SKM-1 treated with dmso at 0.1 percent for 144 hours (cell line): Measurements from ENCODE around the gene CXCL3.

ENCODE experiments used
- DNase-seq: peaks from one replicate; lab custom pipeline; 2025; ENCODE audit not compliant: unreplicated experiment; lab: John Stamatoyannopoulos, UW

CXCL3 gene

GRCh38 chr4:74015126-74015780, 23.2 kb downstream of the CXCL3 start:
- no peak for DNase-seq

- DNase-seq = no peak
Measured at GRCh38 chr4:74014332-74014731, 24.2 kb downstream of the CXCL3 start.

DNA sequence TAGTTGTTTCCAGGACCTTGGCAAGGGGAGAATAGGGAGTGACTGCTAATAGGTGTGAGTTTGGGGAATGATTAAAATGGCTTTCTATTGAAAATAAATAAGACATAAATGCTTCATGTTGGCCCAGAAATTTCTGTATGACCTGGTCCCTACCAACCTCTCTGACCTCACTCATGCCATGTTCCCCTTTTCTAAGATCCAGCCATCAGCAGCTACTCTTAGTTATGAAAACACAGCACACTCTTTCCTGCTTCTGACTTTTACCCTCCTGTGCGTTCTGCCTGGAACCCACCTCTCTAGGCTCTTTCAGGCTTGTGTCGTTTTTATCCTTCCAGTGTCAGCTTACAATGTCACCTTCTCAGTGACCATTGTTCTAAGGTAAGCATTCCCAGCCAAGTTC, 25.2 kb downstream of the CXCL3 start:
- DNase-seq = no peak

DNA sequence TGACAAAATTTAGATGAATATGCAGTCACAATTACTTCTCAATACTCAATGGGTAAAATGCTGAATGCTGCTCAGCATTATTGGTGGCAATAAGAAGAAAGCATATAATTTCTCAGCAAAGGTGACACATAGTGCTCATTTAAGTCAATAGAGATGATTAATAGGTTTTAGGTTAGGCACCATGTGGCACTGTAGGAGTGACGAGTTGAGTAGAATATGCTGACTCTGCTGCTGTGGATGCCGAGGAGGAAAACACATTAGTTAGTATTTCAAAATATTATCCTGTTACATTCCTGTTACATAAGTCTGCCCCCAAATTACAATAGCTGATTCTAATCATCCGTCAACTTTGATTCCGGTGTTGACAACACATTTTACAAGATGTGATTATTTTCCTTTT, 26.4 kb downstream of the CXCL3 start:
- no peak for DNase-seq

DNA sequence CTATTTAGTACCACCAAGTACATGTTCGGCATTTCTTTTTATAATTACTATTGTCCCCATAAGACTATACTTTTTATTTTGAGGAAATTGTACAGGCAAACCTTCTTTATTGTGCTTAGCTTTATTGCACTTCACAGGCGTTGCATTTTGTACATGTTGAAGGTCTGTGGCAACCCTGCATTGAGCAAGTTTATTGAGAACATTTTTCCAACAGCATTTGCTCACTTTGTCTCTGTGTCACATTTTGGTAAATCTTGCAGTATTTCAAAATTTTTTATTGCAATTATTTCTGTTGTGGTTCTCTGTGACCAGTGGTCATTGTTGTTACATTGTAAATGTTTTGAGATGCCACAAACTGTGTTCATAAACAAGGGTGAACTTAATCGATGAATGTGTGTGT, 29.2 kb downstream of the CXCL3 start:
- DNase-seq = no peak

GRCh38 chr4:74006009-74006476, 32.4 kb downstream of the CXCL3 start:
- DNase-seq = no peak

- no peak for DNase-seq
Measured at GRCh38 chr4:74005528-74005927, 33.0 kb downstream of the CXCL3 start.

- DNase-seq = no peak
Measured at GRCh38 chr4:74004668-74005067, 33.8 kb downstream of the CXCL3 start.

DNA sequence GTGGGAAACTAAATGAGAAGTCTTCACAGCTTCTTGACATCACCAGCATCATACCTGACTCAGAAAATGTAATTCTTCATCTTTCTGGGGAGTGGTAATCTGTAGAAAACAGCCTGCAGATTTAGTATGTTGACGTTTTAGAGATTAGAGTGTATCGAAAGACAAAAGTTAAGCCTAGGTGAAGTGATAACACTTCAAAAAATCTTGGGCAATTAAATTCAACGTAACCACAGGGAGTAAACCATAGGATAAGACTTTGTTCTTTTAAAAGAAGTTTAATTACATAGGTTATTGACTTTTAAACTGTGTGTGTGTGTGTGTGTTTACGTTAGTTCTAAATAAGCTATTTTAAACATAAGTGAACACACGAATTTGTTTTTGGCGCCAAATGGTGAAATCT, 38.2 kb downstream of the CXCL3 start:
- DNase-seq = no peak

DNA sequence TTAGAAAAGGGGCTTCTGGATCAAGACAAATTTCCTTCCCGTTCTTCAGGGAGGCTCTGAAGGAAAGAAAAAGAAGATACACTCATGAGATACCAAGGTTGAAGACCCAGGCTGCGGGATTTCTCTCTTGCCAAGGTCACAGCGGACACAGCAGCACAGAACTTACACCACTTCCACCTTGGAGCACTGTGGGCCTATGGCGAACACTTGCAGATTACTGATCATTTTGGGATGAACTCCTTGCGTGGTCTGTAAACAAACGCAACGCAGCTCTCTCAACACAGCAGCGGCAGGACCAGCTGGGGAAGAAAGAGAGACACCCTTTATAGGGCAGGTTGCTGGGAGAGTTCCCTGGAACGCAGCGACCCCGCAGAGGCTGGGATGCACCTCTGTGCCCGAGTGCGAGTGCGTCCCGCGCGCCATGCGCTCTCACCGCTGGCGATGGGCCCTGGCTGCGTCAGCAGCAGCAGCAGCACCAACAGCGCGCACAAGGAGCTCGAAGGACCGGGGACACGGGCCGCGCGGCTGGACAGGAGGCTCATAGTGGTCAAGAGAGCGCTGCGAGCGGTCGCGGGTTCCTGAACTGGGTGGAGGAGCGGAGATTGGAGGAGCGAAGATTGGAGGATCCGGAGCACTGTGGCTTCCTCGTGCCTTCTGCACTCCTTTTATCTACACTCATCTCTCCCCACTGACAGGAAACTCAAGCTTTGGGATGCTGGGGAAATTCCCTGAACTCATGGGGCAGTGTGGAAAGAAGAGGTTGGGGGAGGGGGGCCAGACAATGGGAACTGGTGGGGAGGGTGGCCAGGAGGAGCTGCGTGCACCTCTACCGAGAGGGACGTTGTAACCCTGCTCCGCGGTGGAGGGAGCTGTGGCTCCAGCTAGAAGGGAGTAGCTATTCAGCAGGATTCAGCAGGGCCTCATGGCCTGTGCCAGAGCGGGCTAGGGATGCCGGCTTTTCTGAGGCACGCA, 40.2 kb downstream of the CXCL3 start, which contains the start of gene CXCL5:
CXCL5 (minus strand) TSS at position 638 of the 972 bp plus-strand sequence; CDS start at position 542, 96 bp downstream.
- no peak for DNase-seq

DNA sequence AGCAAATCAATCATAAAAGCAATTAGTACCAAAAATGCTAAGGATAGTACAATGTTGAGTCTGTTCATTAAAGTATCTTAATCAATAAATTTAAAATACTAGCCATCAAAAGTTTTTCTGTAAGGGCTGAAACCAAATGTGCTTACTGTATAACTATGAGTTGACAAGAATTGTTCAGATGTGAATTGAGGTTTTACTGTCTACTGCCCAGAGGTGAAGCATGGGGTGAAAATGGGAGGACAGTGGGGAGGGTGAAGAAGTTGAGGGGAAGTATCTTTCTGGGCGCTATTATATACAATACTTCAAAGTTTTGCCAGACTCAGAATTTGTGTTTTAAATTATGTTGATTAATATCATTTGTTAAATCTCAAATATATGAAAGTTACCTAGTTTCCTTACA, 46.4 kb downstream of the CXCL3 start:
- DNase-seq = no peak

GRCh38 chr4:73991742-73992000, 46.8 kb downstream of the CXCL3 start:
- no peak for DNase-seq

GRCh38 chr4:73990988-73991741, 47.3 kb downstream of the CXCL3 start:
- DNase-seq = no peak

DNA sequence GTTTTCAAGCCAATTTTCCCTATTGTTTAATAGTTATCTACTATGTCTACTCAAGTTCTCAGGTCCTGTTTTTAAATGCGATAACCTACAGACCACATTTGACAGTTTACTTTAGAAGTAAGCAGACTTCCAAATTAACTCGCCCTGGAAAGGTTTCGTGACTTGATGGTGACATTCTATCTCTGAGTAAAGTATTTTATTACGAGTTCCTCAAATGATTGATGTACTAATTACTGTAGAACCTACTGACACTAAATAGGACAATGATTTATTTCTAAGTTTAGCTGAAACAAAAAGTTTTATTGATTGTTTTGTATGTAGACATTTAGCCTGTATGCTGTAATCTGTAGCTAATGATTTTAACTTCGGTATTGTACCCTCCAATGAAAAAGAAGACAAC, 48.6 kb downstream of the CXCL3 start:
- DNase-seq = no peak

- no peak for DNase-seq
Measured at GRCh38 chr4:73989031-73989430, 49.5 kb downstream of the CXCL3 start.

GRCh38 chr4:73988061-73988460, 50.4 kb downstream of the CXCL3 start, which contains the start of gene PPBP:
PPBP (minus strand) TSS chr4:73988190; CDS start chr4:73988103, 87 bp downstream.
- peak; percentile 14 for DNase-seq
